T47D (cell line): ENCODE data around the gene ARL4A.

Source experiments
- DNase-seq, 2 experiments: peaks; one replicate each; pipeline versions ENCODE4 v3.0.0 to v3.0.0-alpha.2; 2011 to 2012; ENCODE audit warnings: low read depth in 1 of 2, low spot score in 1 of 2
- JUND ChIP-seq: IDR thresholded peaks from 2 replicates; pipeline ENCODE4 v1.6.1; 2012; ENCODE audit warnings: low read depth
- in situ Hi-C: cut with HindIII; loops from 2 replicates; pipeline ENCODE4 v1.10.0; 2016; ENCODE audit warnings: low sequenced_read_pairs, low pct_unique_long_range_greater_than_20kb

The ARL4A gene

DNA sequence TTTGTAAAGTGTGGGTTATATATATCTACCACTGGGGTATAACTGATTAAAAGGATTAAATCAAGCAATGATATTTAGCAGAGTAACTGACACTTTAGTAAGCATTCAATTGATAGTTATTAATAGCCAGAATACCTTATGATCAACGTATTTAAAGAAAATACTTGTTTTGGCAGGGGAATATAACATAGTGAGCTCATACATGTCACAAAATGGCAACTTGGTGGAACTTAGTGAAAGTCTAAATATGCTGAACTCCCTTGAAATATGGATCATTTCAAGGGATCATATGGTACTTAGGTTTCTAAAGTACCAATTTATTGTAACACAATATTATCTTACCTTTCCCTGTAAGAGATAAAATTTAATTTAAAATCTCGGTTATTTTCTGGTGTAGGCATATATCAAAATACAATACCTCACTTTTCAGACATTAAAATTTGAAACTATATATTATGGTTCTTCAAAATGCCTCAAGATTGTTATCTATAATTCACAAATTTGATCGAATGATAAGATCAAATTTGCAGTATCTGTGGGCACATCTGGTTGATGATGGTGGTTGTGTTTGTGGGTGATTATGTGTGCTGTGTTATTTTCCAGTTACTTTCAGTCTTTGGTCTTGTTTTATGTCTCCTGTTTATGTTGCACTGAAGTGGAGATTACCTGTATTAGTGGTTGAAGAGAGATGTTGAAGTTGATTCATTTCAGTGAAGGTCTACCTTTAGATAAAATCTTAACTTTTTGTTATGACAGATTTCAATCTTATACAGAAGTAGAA, 5.2 kb downstream of the ARL4A start:
- in situ Hi-C loops = no loop called here

DNA sequence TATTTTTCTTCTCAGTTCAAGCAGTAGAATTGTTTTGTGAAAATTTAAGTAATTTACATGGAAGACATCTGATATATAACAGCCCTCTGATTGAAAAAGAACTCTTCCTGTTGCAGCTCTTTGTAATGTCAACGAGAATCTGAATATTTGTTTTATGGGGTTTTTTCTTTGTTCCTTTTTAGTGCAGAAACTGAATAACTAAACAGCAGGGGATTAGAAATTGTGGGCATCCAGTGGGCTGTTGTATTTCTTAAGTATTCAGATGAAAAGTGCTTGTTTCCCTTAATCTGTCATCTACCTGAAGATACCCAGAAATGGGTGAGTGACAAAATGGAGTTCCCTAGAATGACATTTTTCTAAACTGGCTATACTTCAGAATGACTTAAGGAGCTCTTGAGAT, 7.4 kb downstream of the ARL4A start:
- in situ Hi-C loops = no loop called here
- no peak for TF ChIP-seq JUND
- no peak for DNase-seq

More for the DNA sequence above, 5.2 kb downstream of the ARL4A start:
- DNase-seq = no peak
- no peak for TF ChIP-seq JUND

DNA sequence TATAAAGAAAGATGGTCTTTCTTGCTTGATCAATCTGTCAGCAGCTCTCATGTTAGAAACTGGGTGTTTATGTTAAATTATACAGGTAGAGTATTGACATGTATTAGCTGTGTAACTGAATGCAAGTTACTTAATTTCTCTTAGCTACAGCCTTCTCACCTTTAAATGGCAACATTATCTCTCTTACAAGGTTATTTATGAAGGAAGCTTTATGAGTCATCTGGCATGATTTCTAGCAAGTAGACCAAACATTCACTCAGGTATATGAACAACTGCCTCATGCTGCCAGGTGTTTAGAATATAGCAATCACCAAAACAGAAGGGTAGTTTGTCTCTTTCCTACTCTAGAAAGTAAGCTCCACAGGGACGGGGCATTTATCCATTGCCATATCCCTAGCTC, 8.5 kb downstream of the ARL4A start:
- no peak for DNase-seq
- TF ChIP-seq JUND = no peak
- in situ Hi-C loops = no loop called here

DNA sequence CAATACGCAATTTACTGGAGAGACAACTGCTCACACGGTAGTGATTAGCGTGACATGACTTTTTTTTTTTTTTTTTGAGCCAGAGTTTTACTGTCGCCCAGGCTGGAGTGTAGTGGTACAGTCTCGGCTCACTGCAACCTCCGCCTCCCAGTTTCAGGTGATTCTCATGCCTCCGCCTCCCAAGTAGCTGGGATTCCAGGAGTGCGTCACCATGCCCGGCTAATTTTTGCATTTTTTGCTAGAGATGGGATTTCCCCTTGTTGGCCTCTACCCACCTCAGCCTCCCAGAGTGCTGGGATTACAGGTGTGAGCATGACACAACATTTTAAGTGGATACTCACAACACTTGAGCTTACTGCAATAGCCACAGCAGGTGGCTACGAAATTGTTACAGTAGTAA, 11.9 kb downstream of the ARL4A start:
- in situ Hi-C loops = no loop called here
- no peak for DNase-seq
- no peak for TF ChIP-seq JUND

DNA sequence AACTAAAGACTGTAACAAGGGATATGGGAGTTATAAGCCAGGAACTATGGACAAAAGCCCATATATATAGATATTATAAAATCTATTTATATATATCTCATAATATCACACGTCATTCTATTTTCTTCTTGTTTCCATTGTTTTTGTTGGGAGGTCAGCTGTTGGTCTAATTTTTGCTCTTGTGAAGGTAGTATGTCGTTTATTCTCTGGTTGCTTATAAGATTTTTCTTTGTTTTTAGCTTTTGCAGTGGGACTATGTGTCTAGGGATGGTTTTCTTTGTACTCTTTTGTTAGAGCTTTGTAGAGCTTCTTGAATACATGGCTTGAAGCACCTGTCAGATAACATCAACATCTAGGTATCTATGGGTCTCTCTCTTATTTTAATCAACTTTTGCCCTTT, 14.0 kb downstream of the ARL4A start:
- no peak for DNase-seq
- in situ Hi-C loops = no loop called here
- no peak for TF ChIP-seq JUND

DNA sequence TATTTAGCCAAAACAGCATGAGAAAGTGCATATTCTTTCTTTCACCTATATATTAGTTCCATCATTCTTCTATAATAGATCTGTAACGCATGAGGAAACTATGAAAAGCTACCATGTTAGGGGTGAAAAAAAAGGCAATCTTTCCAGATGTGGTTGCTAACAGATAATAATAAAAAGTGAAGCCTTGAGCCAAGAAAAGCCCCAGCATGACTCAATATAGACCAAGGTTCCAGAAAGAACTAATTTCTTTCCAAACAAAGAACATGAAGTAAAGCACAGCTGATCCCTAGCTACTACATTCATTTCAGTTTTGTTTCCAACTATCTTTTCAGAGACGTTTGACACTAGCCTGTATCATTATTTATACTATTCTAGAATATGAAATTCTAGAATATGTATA, 16.4 kb downstream of the ARL4A start:
- no peak for DNase-seq
- in situ Hi-C loops = no loop called here
- TF ChIP-seq JUND = no peak

DNA sequence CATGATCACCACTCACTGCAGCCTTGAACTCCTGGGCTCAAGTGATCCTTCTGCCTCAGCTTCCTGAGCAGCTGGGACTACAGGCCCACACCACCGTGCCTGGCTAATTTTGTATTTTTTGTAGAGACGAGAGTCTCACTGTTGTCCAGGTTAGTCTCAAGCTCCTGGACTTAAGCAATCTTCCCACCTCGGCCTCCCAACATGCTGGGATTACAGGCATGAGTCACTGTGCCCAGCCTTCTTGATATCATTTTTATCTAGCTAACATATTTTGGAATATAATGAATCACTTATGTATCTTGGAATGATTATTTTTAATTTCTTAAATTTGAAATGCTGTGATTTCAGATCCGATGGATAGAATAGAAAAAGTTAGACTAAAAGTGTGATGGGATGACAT, 18.4 kb downstream of the ARL4A start:
- no peak for DNase-seq
- no peak for TF ChIP-seq JUND
- in situ Hi-C loops = no loop called here

DNA sequence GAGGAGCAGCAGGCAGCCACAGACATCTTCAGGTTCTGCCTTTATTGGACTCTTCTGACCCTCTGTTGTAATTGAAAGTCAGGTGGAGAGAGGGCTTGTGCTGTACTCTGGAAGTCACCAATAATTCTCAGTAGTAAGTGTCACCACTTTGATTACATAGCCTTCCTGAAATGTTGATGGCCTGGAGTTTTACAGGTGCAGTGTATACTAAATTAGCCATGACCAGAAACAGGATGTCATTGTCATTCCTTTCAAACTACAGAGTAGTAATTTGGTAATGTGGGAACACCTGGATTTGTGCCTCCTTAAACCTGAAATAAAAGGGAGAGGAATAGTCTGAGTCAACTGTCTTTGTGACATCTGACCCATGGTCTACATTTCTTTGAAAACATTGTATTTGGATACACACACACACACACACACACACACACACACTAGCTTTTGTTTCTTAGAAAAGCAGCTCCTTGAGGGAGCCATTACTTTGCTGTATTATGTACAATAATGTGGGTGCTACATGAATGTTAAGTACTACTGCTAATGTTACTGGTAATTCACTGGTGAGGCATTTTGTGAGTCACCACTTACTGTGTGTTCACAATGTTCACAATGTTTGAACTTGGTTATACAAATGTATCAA, 19.6 kb downstream of the ARL4A start:
- DNase-seq = no peak
- in situ Hi-C loops = no loop called here
- no peak for TF ChIP-seq JUND

DNA sequence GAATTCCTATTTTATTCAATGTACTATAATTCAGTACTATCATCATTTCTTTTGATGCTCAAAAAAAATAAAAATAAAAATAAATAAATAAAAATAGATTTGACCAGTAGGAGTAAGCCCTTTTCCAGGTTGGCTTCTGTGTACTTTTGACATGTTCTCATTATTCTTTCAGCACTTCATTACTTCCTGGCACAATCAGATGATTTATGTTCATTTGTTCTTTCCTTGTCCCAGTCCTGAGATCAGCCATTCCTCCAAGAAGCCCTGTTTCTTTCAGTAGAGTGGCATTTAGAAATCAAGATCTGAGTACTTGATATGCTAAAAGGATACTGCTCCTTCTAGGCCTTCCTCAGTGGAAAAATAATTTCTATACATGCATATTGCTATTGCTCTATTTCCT, 20.9 kb downstream of the ARL4A start:
- no peak for TF ChIP-seq JUND
- in situ Hi-C loops = no loop called here
- no peak for DNase-seq

DNA sequence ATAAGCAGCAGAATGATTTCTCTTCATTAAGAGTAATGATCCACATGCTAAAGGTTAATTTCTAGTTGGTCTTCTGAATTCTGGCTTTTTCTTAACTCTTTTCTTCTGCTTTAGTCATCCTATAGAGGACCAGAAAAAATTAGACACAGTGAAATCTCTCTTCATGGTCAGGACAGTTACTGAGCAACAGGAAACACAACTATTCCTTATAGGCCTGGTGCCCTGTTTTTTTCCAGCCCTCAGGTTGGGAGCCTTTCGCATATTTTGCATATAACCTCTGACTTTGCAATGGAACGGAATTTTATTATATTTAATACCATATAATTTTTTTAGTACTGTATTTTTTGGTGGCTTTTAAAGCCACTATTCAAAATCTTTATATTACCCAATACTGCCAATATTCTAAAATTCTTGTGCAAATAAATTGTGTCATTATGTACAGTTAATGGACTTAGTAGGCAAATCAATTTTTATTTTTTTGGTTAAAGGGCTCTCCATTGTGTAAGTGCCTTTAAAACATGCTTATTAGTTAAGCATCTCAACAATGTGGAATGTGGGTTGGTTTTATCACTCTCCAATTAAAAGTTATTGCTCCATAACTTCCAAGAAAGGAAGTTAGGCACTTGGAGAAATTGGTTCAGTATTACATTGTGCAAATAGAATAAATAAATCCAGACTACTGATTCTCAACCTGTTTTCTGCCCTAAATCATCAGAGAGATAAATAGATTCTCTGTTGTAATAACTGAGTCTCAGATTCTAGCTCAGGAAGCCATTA, 22.5 kb downstream of the ARL4A start:
- in situ Hi-C loops = no loop called here
- no peak for TF ChIP-seq JUND
- no peak for DNase-seq

DNA sequence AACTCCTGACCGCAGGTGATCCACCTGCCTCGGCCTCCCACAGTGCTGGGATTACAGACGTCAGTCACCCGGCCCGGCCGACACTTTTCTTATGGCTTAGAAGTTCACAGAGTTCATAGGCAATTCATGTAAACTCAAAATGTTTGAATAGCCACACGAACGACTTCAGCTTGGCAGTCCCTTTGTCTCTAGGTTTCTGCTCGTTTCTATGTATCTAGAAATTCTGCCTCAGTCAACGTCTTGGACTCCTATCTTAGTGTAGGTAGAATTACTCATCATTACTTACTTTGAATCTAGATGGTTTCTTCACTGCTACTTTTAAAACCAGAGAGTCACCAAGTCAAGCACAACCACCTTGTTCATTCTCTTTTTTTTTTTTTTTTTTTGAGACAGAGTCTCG, 23.7 kb downstream of the ARL4A start:
- in situ Hi-C loops = no loop called here
- no peak for TF ChIP-seq JUND
- DNase-seq = no peak

DNA sequence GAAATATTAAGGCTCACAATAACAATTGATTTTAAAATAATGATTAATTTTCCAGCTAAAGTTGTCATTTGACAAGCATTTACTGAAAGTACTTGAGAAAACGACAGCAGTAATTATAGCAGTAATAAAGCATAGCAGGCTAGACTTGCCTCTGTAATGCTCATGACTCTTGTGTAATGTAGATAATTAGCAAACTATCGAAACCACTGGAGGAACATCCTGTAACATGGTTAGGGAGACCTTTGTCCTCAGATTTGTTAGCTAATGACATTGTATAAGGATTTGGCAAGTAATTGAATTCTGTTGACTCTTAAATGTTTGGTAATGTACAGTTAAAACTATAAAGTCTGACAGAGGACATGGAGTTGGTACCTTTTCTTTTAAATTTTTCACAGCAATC, 24.8 kb downstream of the ARL4A start:
- TF ChIP-seq JUND = no peak
- in situ Hi-C loops = no loop called here
- DNase-seq = no peak
